GM23248 (cell line): ENCODE results near the gene FRK. TPM values are rescaled to one million over a fixed set of nuclear protein-coding genes. Genes with fewer than 3 reads are reported as not detected.
"Not testable (repeated sequence)": the region's sequence is repeated elsewhere in the genome, so short reads cannot be mapped to it uniquely, and the experiment has no call there.

Experiments
- DNase-seq: peaks from one replicate; pipeline ENCODE4 v3.0.0-alpha.2; 2015
- H2AFZ ChIP-seq: fragments of 200-600 bp; sonication (generic); 2 replicates; pipeline ENCODE4 v1.6.1; 2016; ENCODE audit warnings: antibody characterized with exemption
- H3F3A ChIP-seq: fragments of 200-600 bp; sonication (generic); 2 replicates; pipeline ENCODE4 v1.6.1; 2016; ENCODE audit warnings: mild to moderate bottlenecking, antibody characterized with exemption, mixed run types; ENCODE audit not compliant: insufficient read depth
- H3K27ac ChIP-seq: fragments of 200-600 bp; sonication (generic); 2 replicates; pipeline ENCODE4 v1.5.1; 2016; ENCODE audit warnings: mild to moderate bottlenecking
- H3K27me3 ChIP-seq: fragments of 200-600 bp; sonication (generic); replicated peaks from 2 replicates; pipeline ENCODE4 v1.6.1; 2016; ENCODE audit warnings: mild to moderate bottlenecking; ENCODE audit not compliant: insufficient read depth
- H3K36me3 ChIP-seq: fragments of 200-600 bp; sonication (generic); 2 replicates; pipeline ENCODE4 v1.6.1; 2016; ENCODE audit warnings: low read depth, mild to moderate bottlenecking
- H3K4me1 ChIP-seq: fragments of 200-600 bp; sonication (generic); 2 replicates; pipeline ENCODE4 v1.6.1; 2016; ENCODE audit warnings: mild to moderate bottlenecking; ENCODE audit not compliant: insufficient read depth
- H3K4me2 ChIP-seq: fragments of 200-600 bp; sonication (generic); one replicate; pipeline ENCODE4 v1.6.1; 2016; ENCODE audit warnings: mild to moderate bottlenecking; ENCODE audit not compliant: unreplicated experiment
- H3K4me3 ChIP-seq: fragments of 200-600 bp; sonication (generic); 2 replicates; pipeline ENCODE4 v1.5.1; 2016; ENCODE audit warnings: mild to moderate bottlenecking
- H3K79me2 ChIP-seq: fragments of 200-600 bp; sonication (generic); 2 replicates; pipeline ENCODE4 v1.6.1; 2016; ENCODE audit warnings: mild to moderate bottlenecking; ENCODE audit not compliant: insufficient read depth
- H3K9ac ChIP-seq: fragments of 200-600 bp; sonication (generic); 2 replicates; pipeline ENCODE4 v1.6.1; 2016; ENCODE audit warnings: mild to moderate bottlenecking
- H3K9me2 ChIP-seq: fragments of 200-600 bp; sonication (generic); 2 replicates; pipeline ENCODE4 v1.6.1; 2016; ENCODE audit warnings: mixed run types, mild to moderate bottlenecking, moderate library complexity; ENCODE audit not compliant: insufficient read depth
- H3K9me3 ChIP-seq: fragments of 200-600 bp; sonication (generic); one replicate; pipeline ENCODE4 v1.6.1; 2017; ENCODE audit warnings: low read depth
- H4K20me1 ChIP-seq: fragments of 200-600 bp; sonication (generic); 2 replicates; pipeline ENCODE4 v1.6.0; 2016; ENCODE audit not compliant: insufficient read depth
- EZH2 ChIP-seq: fragments of 200-600 bp; sonication (generic); IDR thresholded peaks from 2 replicates; pipeline ENCODE4 v1.6.1; 2018; ENCODE audit warnings: antibody characterized with exemption, mild to moderate bottlenecking; ENCODE audit not compliant: insufficient read depth, poor library complexity, severe bottlenecking
- EZH2phosphoT487 ChIP-seq: fragments of 200-600 bp; sonication (generic); IDR thresholded peaks from 2 replicates; pipeline ENCODE4 v1.6.1; 2018; ENCODE audit warnings: antibody characterized with exemption, moderate library complexity, mild to moderate bottlenecking, low read depth; ENCODE audit not compliant: insufficient read depth
- WGBS, 2 experiments: methylation state at CpG; one replicate each; pipeline ENCODE4 v1.1.6; 2015 to 2017; ENCODE audit warnings: low lambda C conversion rate in 2 of 2, low coverage in 1 of 2; ENCODE audit errors: missing lambda C conversion rate in 2 of 2; 5-methylcytosine and 5-hydroxymethylcytosine counted together
- in situ Hi-C: fragments of 300-500 bp; cut with MboI; formaldehyde crosslinking; loops from 2 replicates; pipeline ENCODE4 v1.15.0; 2020
- polyA plus RNA-seq: library from polyadenylated mRNA; unstranded; fragments of >200 nt; fragmentation: Nextera tagmentation; extraction: Ambion mirVana; gene quantifications from 2 replicates; pipeline ENCODE4 v1.2.1, GENCODE V29; 2016
- total RNA-seq: library from RNA; depleted of rRNA; stranded (reverse); fragments of >200 nt; shearing (Covaris generic); gene quantifications from 2 replicates; pipeline ENCODE4 v1.2.3, GENCODE V29; 2014

The FRK gene
- total and polyA plus RNA-seq, 2 experiments from 2014 or later: 0.06 to 0.32 TPM

GRCh38 chr6:115891111-115891669 lies 169.5 kb downstream of the FRK start:
- Histone ChIP-seq H2AFZ (peak overlapping the region; percentile 34; the same call in 1 of the 2 replicates), H3K9me2 (no peaks in the 10 kb centered on the region), H3K27me3 (no peaks in the 10 kb centered on the region), H4K20me1 (no peaks in the 10 kb centered on the region), H3K36me3 (no peaks in the 10 kb centered on the region), H3K4me1 (peaks cover 16% of the 10 kb centered on the region), H3K79me2 (no peaks in the 10 kb centered on the region), H3K4me3 (no peak overlapping the region), H3K27ac (no peak overlapping the region), H3K9ac (no peak overlapping the region), H3F3A (peaks cover 13% of the 10 kb centered on the region), H3K4me2 (peak overlapping the region; percentile 64), H3K9me3 (no peaks in the 10 kb centered on the region)
- TF ChIP-seq EZH2phosphoT487 (no peak), EZH2 (no peak)
- in situ Hi-C loops: loop anchor here (10.0 kb wide), 1 partner anchor 1146 kb away; no protein-coding TSS in a partner anchor
- DNase-seq: peak; percentile 85

- no peak overlapping the region for H2AFZ ChIP-seq
- H3K4me2 ChIP-seq: no peak overlapping the region
- DNase-seq: no peak
- no peaks in the 10 kb centered on the region for H3K79me2 ChIP-seq
- no peak overlapping the region for H3K27ac ChIP-seq
- no peaks in the 10 kb centered on the region for H3K9me2 ChIP-seq
- H3K36me3 ChIP-seq: no peaks in the 10 kb centered on the region
- H3K4me1 ChIP-seq: peaks cover 16% of the 10 kb centered on the region
- no peaks in the 10 kb centered on the region for H4K20me1 ChIP-seq
- H3K27me3 ChIP-seq: no peaks in the 10 kb centered on the region
- TF ChIP-seq EZH2phosphoT487 (no peak), EZH2 (no peak)
- in situ Hi-C loops: loop anchor here (10.0 kb wide), 1 partner anchor 1145 kb away; no protein-coding TSS in a partner anchor
- H3K4me3 ChIP-seq: no peak overlapping the region
- no peaks in the 10 kb centered on the region for H3K9me3 ChIP-seq
- WGBS, 2 experiments: 92 to 95% methylated on average over 10 of the region's 10 CpGs
- no peak overlapping the region for H3K9ac ChIP-seq
- H3F3A ChIP-seq: peaks cover 13% of the 10 kb centered on the region
Observed at GRCh38 chr6:115890238-115890637, 170.5 kb downstream of the FRK start.

GRCh38 chr6:115888687-115889470 lies 171.8 kb downstream of the FRK start:
- H3F3A ChIP-seq: peaks cover 13% of the 10 kb centered on the region
- H3K4me2 ChIP-seq, H3K36me3 ChIP-seq, H4K20me1 ChIP-seq, DNase-seq, H3K9ac ChIP-seq, H3K9me2 ChIP-seq, H3K4me3 ChIP-seq, in situ Hi-C loops, H3K27me3 ChIP-seq, H2AFZ ChIP-seq, H3K27ac ChIP-seq, H3K9me3 ChIP-seq, H3K79me2 ChIP-seq: not testable (repeated sequence)
- WGBS, 2 experiments: 93 to 94% methylated on average over 17 to 38 of the region's 38 CpGs
- H3K4me1 ChIP-seq: peaks cover 16% of the 10 kb centered on the region

GRCh38 chr6:115887891-115888290 lies 172.8 kb downstream of the FRK start:
- TF ChIP-seq EZH2 (no peak), EZH2phosphoT487 (no peak)
- no peaks in the 10 kb centered on the region for H3K9me3 ChIP-seq
- no peaks in the 10 kb centered on the region for H3K79me2 ChIP-seq
- no peak overlapping the region for H3K9ac ChIP-seq
- no peaks in the 10 kb centered on the region for H4K20me1 ChIP-seq
- no peak overlapping the region for H2AFZ ChIP-seq
- no peaks in the 10 kb centered on the region for H3K9me2 ChIP-seq
- H3F3A ChIP-seq: peaks cover 13% of the 10 kb centered on the region
- DNase-seq: no peak
- H3K27me3 ChIP-seq: no peaks in the 10 kb centered on the region
- H3K4me3 ChIP-seq: no peak overlapping the region
- WGBS, 2 experiments: 74 to 75% methylated on average over 7 of the region's 7 CpGs
- in situ Hi-C loops: no loop called here
- H3K27ac ChIP-seq: no peak overlapping the region
- H3K4me1 ChIP-seq: peaks cover 16% of the 10 kb centered on the region
- H3K36me3 ChIP-seq: no peaks in the 10 kb centered on the region
- H3K4me2 ChIP-seq: no peak overlapping the region
